Motor neuron (in vitro differentiated cells): Measurements from ENCODE around the gene FBXW12. TPM values are rescaled to one million over a fixed set of nuclear protein-coding genes. Genes with fewer than 3 reads are reported as not detected.
A peak's percentile ranks its signal among the peaks of the same experiment; 100 is the strongest.

ENCODE experiments used
- ATAC-seq, 8 experiments: fragments of 200-7000 bp; cut with Tn5 transposase; replicated peaks in 6 of 8; 2 replicates each; pipeline ENCODE4 v1.8.0; 2021; ENCODE audit warnings: mild to moderate bottlenecking in 8 of 8, moderate library complexity in 8 of 8
- H3K27ac ChIP-seq, 2 donors: fragments of 250-450 bp; sonication (Bioruptor Pico); 2 replicates each; pipeline ENCODE4 v1.9.0; 2021; ENCODE audit warnings: antibody characterized with exemption in 2 of 2, mild to moderate bottlenecking in 2 of 2, moderate library complexity in 1 of 2
- H3K4me1 ChIP-seq, 2 donors: fragments of 250-450 bp; sonication (Bioruptor Pico); replicated peaks in 1 of 2; 2 replicates each; pipeline ENCODE4 v1.6.1; 2021; ENCODE audit warnings: antibody characterized with exemption in 2 of 2, mild to moderate bottlenecking in 2 of 2, moderate library complexity in 1 of 2
- H3K4me3 ChIP-seq, 5 donors: fragments of 250-450 bp; sonication (Bioruptor Pico); 2 replicates each; pipeline ENCODE4 v1.9.0; 2021; ENCODE audit warnings: antibody characterized with exemption in 5 of 5, mild to moderate bottlenecking in 5 of 5, moderate library complexity in 4 of 5
- WGBS, 10 experiments: fragments of 450-650 bp; shearing (Covaris generic); methylation state at CpG; one replicate each; pipeline ENCODE4 v1.0.0; 2022; 5-methylcytosine and 5-hydroxymethylcytosine counted together
- in situ Hi-C, 9 experiments: fragments of 400-800 bp; cut with MboI; loops; one replicate each; pipeline ENCODE4 v1.15.0; 2021; ENCODE audit warnings: low sequenced_read_pairs in 9 of 9, low pct_unique_long_range_greater_than_20kb in 2 of 9; ENCODE audit not compliant: unreplicated experiment in 9 of 9
- total RNA-seq, 8 experiments: library from RNA; unstranded; fragments of 300-600 nt; gene quantifications; 2 replicates each; pipeline versions ENCODE4 v1.2.3 to v1.2.4, GENCODE V29; 2022

The FBXW12 gene
- total RNA-seq, 8 experiments from 2014 or later = 0.15 to 0.96 (median 0.38) TPM; not detected in 1

GRCh38 chr3:48439820-48440589, 68.0 kb downstream of the FBXW12 start, which contains the start of the genes CCDC51 and TMA7:
CCDC51 (minus strand) TSS chr3:48440119; CDS start chr3:48435128, 4,991 bp downstream.
TMA7 (plus strand) TSS chr3:48440257; CDS start chr3:48440297, 40 bp downstream.
- H3K4me1 ChIP-seq = peaks cover 14 to 16% of the 10 kb centered on the region in 2 donors
- ATAC-seq = peak; percentile 90 to 98 (median 96)
- 0 to 1% (median 0%) methylated on average over 2 to 27 of the region's 54 CpGs; no CpG with 5 or more reads in 3 of the 10 experiments for WGBS, 10 experiments
- peak within 1 kb of the TSS; percentile 78 to 90 for H3K27ac ChIP-seq
- in situ Hi-C loops = loop anchor here in 7 of 9 experiments (10.0 to 25.0 kb wide), 4 partner anchors 165 to 203 kb away; partner anchors contain the start of gene ZNF589 (in 1 of the 7)
- H3K4me3 ChIP-seq = peak within 1 kb of the TSS; percentile 62 to 94 (median 77)

- Histone ChIP-seq H3K27ac (peak overlapping the region; percentile 78 to 90), H3K4me1 (peaks cover 16% of the 10 kb centered on the region in 2 donors), H3K4me3 (peak overlapping the region; percentile 62 to 94 (median 77))
- 0 to 6% (median 2%) methylated on average over 2 to 11 of the region's 21 CpGs; no CpG with 5 or more reads in 1 of the 10 experiments for WGBS, 10 experiments
- ATAC-seq = peak in 3 of 8 experiments; percentile 6 to 8 (median 7)
- in situ Hi-C loops = loop anchor here in 5 of 9 experiments (25.0 kb wide), 2 partner anchors 178 to 203 kb away; partner anchors contain the start of gene ZNF589 (in 1 of the 5)
Observed at GRCh38 chr3:48440590-48440958, 68.6 kb downstream of the FBXW12 start.

GRCh38 chr3:48441940-48442339, 69.9 kb downstream of the FBXW12 start:
- Histone ChIP-seq H3K4me1 (peaks cover 20 to 21% of the 10 kb centered on the region in 2 donors), H3K4me3 (no peak overlapping the region), H3K27ac (no peak overlapping the region)
- WGBS, 10 experiments = 40 to 100% (median 86%) methylated on average over 1 to 6 of the region's 6 CpGs; no CpG with 5 or more reads in 2 of the 10 experiments
- ATAC-seq = no peak
- in situ Hi-C loops = loop anchor here in 5 of 9 experiments (25.0 kb wide), 2 partner anchors 180 to 205 kb away; partner anchors contain the start of gene ZNF589 (in 1 of the 5)

Other genes with a start within 250 kb of the FBXW12 start
- gene CDC25A, start 183.8 kb upstream of the FBXW12 start, total RNA-seq = 10 to 100 TPM in 6 of 8 experiments, 1 to 10 TPM in 2; 3.7 to 33.8 (median 13.2) TPM
- gene CAMP, start 148.7 kb upstream of the FBXW12 start, total RNA-seq = 100 to 1,000 TPM in 1 of 8 experiments, 1 to 10 TPM in 1, under 1 TPM in 1, not detected in 5; 0.70 to 488 (median 6.5) TPM
- gene ZNF589, start 131.1 kb upstream of the FBXW12 start, total RNA-seq = 10 to 100 TPM; 12.7 to 35.7 (median 18.0) TPM
- gene NME6, start 70.9 kb upstream of the FBXW12 start, total RNA-seq = 10 to 100 TPM; 17.1 to 28.5 (median 21.5) TPM
- not detected for gene SPINK8, start 38.6 kb upstream of the FBXW12 start, total RNA-seq
- 10 to 100 TPM; 20.1 to 54.4 (median 34.7) TPM for gene PLXNB1, start 57.9 kb downstream of the FBXW12 start, total RNA-seq
- 10 to 100 TPM; 14.9 to 90.4 (median 20.4) TPM for gene CCDC51, start 67.9 kb downstream of the FBXW12 start, total RNA-seq
- gene TMA7, start 68.0 kb downstream of the FBXW12 start, total RNA-seq = 100 to 1,000 TPM; 375 to 754 (median 499) TPM
- 10 to 100 TPM in 2 of 8 experiments, 1 to 10 TPM in 6; 3.9 to 11.7 (median 5.7) TPM for gene ATRIP, start 74.5 kb downstream of the FBXW12 start, total RNA-seq
- gene SHISA5, start 132.0 kb downstream of the FBXW12 start, total RNA-seq = 100 to 1,000 TPM in 2 of 8 experiments, 10 to 100 TPM in 6; 70.4 to 252 (median 93.4) TPM
- 10 to 100 TPM in 5 of 8 experiments, 1 to 10 TPM in 3; 3.1 to 36.0 (median 10.4) TPM for gene PFKFB4, start 184.6 kb downstream of the FBXW12 start, total RNA-seq
- under 1 TPM; 0.11 to 0.66 (median 0.41) TPM for gene UCN2, start 191.6 kb downstream of the FBXW12 start, total RNA-seq
- gene COL7A1, start 223.1 kb downstream of the FBXW12 start, total RNA-seq = 10 to 100 TPM in 5 of 8 experiments, 1 to 10 TPM in 3; 7.0 to 27.9 (median 13.0) TPM
- 100 to 1,000 TPM; 184 to 306 (median 226) TPM for gene UQCRC1, start 237.4 kb downstream of the FBXW12 start, total RNA-seq
- gene TMEM89, start 249.6 kb downstream of the FBXW12 start, total RNA-seq = not detected